HG03442 (cell line): ENCODE results near the gene RIC3.

Source experiments
- ATAC-seq: cut with Tn5 transposase; IDR thresholded peaks from one replicate; pipeline ENCODE4 v1.9.1; 2021; ENCODE audit warnings: mild to moderate bottlenecking, moderate library complexity; ENCODE audit not compliant: unreplicated experiment

The RIC3 gene

DNA sequence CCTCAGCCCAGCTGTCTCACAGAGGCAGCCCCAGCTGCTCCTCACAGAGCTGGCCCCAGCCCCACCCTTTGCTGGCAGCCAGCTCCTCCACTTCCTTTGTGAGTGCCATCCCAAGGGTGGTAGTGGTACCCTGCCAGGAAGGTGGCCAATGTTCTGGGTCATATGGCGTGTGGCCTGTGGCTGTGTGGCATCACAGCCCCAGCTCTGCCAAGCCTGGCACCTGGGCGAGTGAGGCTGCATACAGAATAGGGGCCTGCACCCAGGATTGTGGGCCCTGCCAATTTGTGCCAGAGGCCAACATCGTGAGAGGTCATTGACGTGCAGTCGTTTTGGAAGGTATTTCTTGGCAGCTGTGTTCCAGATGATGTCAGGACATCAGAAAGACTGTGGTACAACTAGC, 77.1 kb downstream of the RIC3 start:
- no peak for ATAC-seq

DNA sequence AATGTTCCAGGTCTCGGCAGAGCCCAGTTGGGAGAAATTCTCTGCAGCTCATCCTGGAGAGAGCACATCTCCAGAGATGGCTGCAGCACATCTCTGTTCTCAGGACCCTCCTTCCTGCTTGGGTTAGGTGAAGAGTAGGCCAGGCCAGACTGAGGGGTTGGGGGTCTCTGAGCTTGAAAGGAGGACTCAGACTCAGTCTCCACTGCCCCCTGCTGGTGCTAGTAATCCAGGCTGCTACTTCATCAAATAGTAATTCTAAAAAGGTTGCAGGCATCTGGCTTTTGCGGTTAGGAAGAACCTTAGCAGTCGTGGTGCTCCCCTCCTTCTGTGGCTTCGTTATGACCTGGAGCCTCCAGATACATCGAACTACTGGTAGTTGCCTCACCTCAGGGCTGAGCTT, 78.1 kb downstream of the RIC3 start:
- ATAC-seq: no peak

GRCh38 chr11:8089791-8090510, 78.9 kb downstream of the RIC3 start:
- ATAC-seq: no peak

GRCh38 chr11:8087756-8088155, 81.1 kb downstream of the RIC3 start:
- no peak for ATAC-seq

DNA sequence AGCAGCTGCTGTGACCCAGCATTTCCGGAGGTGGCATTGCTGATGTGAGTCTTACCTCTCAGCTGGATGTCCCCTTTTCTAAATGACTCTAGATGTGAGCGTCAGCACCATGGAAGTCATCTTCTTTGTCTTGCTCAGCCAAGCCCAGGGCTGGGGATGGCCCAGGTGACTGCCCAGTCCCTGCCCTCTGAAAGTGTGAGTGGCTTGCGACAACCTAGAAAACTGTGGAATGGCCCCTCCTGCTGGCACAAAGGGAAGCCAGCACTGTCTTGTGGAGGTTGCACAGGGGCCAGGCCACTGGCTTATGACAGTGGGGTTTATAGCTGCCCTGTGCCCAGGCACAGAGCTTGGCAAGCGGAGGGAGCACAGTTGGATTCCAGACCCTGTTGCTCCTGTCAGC, 81.6 kb downstream of the RIC3 start:
- peak; percentile 44 for ATAC-seq

DNA sequence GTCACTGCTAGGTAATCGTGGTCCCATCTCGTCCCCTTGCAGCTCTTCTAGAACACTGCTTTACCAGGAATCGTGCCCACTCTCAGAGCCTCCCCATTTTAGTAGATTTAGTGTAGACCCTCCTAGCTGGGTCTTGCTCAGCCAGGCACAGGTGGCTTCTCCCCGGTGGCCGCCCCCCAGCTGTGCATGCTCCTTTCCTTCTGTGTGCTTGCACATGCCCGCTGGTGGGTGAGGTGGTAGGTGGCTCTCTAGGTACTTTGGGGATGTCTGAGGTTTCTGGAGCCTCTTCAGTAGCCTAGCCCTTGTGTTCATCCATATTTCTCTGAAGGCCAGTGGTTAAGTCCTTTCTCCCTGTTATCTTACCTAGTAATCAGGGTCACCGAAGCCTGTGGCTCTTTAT, 82.3 kb downstream of the RIC3 start:
- ATAC-seq: no peak

DNA sequence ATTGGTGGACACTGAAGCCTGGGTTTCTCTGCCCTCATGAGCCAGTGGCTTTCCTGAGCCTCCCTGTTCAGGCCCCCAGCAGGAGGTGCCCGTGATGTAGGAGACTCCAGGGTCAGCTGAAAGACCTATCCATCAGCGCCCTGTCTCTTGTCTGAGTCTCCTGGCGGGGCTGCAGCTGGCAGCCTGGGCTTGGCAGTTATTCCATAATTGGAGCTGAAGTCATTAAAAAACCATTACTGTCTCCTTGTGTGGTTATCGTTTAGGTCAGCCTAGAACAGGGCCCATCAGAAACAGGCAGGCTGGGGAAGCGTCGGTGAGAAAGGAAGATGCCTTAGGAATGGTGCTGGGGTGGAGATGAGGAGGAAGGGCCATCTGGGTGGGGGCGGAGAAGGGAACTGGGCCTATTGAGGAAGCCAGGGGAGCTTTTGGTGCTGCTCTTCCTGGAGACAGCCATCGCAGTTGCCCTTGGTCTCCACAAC, 82.8 kb downstream of the RIC3 start:
- no peak for ATAC-seq

DNA sequence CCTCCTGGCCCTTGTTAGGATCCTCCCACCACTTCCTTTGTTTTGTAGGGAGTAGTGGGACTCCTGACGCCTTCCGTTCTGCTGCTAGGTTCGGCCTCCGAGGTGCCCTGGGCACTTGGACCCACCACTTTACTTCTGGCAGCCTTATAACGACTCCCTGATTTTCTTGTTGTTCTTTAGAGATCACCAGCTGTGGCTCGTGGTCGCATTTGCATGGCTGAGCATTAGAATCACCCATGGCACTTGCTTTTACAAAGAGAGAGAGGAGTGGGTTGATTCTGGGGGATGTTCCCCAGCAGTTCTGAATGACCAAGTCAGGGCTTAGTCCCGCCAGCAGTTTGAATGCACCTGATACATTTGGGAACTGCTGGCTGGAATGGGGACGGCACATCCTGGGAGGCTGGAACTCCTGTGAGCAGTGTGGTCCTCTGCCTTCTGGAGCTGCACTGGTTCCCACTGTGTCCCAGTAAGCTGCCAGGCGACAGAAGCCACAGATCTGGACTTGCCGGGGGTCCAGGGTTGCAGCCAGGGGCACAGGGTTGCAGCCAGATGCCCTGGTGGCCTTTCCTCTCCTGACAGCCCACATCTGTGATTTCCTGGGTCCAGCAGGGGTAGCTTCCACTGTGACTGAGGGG, 83.7 kb downstream of the RIC3 start:
- no peak for ATAC-seq

- no peak for ATAC-seq
Measured at GRCh38 chr11:8084352-8084751, 84.5 kb downstream of the RIC3 start.

DNA sequence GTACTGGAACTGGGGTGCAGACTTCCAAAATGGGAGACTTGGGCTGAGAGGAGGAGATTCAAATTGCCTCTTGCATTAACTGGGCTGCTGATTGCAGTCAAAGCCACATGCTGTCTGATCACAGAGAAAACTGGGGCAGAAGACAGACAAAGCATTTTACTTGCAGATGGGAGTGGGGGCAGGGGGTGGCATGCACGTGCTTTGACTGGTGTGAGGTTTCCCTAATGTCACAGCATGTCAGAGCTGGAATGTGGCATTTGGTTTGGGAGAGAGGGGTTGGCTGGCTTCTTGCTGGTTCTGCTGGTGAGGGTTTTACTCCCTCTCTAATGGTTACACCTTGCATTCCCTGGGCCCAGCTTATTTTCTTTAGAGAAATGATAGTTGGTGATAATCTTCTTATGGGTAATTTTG, 84.9 kb downstream of the RIC3 start:
- ATAC-seq: no peak

DNA sequence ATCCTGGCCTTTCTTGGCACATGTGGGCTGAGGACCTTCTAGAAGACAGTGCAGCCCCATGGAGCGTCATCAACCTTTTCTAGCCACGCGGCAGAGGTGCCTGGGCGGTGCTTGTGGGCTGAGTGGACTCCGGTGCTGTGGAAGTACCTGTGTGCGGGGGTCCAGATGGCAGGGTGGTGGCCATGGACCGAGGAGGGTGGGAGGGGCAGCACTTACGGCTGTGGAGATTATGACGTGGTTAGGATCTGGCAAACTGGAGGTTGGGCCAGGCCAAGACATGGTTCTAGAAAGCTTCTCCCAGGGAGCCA, 85.8 kb downstream of the RIC3 start:
- ATAC-seq: no peak

GRCh38 chr11:8082391-8083087, 86.3 kb downstream of the RIC3 start:
- no peak for ATAC-seq

DNA sequence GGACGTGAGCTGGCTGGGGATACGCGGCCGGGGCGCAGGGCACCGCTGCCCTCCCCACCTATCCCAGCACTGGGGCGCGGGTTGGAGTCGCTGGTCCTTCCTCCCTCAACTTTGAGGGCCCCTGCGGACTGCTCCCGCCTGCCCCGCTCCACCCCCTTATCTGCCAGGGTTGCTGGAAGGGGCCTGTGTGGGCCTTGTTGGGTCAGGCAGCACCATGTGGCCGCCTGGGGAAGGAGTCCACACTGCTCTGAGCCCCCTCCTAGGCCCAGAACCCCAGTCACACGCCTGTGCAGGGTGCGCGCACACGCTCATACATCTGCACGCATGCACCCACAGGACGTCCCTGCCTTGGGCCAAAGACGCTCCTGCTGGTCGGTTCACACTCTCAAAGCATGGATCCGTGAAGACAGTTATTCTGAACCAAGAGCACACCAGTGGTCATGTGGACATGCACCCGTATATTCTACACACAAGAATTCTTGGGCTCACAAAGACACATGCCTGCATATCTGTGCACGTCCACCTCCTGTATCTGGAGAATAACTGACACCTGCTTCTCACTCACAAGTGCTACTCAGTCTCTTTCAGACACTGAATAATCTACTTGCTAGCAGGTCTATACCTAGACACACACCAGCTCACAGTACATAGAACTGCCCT, 87.1 kb downstream of the RIC3 start:
- ATAC-seq: no peak

DNA sequence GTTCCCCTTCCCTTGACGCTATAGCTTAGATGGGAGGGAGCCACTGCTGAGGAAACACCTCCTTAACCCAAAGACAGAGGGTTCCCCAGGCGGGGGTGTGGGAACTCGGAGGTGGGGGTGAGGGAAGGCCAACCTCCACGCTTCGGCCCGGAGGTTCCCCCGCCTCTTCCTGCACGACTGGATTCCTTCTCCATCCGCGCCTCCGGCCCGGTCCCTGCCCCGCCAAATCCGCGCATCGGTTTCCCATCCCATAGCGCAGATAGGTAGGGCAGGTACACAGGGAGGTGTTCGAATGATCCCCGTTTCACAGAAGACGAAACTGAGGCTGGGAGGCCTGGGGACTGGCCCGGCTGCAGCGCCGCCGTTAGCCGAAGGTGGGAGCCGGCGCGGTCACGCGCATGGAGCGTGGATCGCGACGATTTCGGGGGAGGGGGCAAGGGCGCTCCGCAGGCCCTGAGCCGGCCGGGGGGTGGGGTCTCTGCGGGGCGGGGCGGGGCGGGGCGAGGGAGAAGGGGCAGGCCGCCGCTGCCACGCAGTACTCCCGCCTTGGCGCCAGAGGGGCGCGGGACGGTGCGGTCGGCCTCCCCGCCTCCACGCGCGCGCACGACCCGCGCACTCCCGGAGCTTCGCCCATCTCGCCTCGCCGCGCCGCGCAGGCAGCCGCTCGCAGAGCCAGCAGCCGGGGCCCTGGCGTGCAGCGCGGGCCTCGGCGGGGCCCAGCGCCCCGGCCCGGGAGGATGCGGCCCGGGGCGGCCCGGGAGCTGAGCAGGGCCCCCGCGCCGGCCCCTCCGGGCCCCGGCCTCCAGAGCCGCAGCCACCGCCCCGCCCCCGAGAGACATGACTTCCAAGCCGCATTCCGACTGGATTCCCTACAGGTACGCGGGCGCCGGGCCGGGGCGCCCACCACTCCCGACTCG, 87.9 kb downstream of the RIC3 start, which contains the start of gene TUB:
TUB (plus strand) TSS at position 538 of the 917 bp plus-strand sequence; CDS start at position 838, 300 bp downstream.
- no peak for ATAC-seq

GRCh38 chr11:8080069-8080670, 88.7 kb downstream of the RIC3 start:
- no peak for ATAC-seq

DNA sequence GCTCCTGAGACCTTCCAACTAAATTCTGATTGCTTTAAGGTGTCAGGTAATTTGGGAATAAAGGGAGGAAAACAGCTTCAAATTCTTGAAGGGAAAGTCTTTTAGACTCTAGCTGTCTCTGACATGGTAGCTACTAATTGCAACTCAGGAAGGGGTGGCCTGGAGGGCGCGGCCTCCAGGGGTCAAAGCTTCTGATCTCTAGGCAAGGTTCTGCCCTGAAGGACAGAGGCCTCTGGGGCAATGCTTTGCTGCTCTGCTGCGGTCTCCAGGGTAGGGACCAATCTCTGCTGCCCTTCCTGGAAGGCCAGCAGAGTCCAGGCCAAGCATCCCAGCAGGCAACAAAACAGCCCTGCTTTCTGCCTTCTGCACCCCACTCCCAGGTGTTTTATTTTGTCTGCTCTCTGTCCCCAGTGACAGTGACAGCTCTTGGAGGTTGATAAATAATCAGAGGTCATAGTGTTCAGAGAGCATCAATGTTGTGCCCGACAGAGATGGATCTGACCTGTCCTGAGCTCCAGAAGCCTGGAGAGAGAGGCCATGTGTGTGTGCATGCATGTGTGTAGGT, 89.6 kb downstream of the RIC3 start:
- no peak for ATAC-seq

- no peak for ATAC-seq
Measured at GRCh38 chr11:8075119-8075726, 93.6 kb downstream of the RIC3 start.

DNA sequence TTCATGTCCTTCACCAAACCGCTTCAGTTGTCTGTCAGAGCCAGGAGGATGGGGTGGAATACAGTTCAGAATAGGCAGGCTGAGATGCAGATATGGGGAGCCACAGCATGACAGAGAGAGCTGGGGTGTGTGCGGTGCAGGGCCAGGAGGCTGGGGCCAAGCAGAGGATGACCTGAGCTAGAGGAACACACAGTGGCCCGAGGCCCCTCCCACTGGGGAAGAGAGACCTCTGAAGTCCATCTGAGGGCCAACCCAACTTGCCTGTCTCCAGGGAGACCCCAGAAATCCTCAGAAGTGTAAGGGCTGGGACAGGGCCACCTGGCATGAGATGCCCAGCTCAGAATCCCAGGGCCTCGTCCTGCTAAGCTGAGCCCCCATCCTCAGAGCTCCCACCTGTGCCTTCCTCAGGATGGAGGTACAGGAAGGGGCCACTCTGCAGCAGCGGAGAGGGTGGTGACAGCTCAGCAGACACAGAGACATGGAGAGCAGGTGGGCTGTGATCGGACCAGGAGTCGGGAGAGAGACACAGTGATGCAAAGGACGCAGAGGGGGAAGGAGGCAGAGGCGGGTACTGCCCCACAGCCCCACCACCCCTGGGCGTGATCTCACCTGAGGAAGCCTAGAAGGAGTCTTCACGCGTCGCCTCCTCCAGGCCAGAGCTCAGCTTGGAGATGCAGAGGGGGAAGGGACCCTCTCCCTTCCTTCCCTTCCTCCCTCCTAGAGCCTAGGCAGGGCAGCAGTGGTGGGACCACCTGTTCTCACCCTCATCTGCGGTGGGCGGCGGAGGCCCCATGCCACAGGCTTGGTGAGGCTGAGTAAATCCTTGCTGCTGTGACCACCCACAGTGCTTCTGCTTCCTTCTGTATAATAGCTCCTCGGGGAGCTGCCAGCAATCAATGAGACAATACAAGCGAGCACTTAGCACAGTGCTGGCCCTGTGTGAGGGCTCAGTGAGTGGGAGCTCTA, 96.9 kb downstream of the RIC3 start:
- no peak for ATAC-seq
